GM18951 (cell line): ENCODE results near the gene VCX3B.

Source experiments
- POLR2A ChIP-seq: IDR thresholded peaks from 4 replicates; pipeline ENCODE4 v1.6.1; 2011; ENCODE audit warnings: mild to moderate bottlenecking; ENCODE audit not compliant: insufficient read length, insufficient read depth; ENCODE audit errors: extremely low read depth
- in situ Hi-C: fragments of 300-500 bp; cut with MboI; formaldehyde crosslinking; loops from one replicate; pipeline ENCODE4 v1.12.0; 2022; ENCODE audit warnings: low sequenced_read_pairs, mixed read lengths, inconsistent platforms; ENCODE audit not compliant: unreplicated experiment

The VCX3B gene

DNA sequence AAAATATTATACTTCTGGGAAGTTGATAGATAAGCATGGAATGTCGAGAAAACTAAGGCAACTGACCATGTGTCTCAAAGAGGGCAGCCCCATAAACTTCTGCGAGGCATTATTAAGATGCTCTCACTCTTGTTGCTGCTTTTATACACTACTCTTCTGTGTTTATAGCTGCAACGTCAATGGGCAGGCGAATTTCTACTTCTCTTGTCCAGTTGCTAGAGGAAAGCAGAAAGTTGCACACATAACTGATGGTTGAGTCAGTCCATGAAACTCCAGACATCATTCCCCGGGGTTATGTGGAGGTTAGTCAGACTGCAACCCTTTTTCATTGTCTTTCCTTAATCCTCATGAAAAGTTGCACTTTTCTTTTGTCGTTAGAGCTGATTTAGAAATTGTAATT lies 39.8 kb downstream of the VCX3B start:
- TF ChIP-seq POLR2A, result no peak
- in situ Hi-C loops, result no loop called here
